ENCODE measurements around the gene PTOV1.
A peak's percentile ranks its signal among the peaks of the same experiment; 100 is the strongest.

The PTOV1 gene

DNA sequence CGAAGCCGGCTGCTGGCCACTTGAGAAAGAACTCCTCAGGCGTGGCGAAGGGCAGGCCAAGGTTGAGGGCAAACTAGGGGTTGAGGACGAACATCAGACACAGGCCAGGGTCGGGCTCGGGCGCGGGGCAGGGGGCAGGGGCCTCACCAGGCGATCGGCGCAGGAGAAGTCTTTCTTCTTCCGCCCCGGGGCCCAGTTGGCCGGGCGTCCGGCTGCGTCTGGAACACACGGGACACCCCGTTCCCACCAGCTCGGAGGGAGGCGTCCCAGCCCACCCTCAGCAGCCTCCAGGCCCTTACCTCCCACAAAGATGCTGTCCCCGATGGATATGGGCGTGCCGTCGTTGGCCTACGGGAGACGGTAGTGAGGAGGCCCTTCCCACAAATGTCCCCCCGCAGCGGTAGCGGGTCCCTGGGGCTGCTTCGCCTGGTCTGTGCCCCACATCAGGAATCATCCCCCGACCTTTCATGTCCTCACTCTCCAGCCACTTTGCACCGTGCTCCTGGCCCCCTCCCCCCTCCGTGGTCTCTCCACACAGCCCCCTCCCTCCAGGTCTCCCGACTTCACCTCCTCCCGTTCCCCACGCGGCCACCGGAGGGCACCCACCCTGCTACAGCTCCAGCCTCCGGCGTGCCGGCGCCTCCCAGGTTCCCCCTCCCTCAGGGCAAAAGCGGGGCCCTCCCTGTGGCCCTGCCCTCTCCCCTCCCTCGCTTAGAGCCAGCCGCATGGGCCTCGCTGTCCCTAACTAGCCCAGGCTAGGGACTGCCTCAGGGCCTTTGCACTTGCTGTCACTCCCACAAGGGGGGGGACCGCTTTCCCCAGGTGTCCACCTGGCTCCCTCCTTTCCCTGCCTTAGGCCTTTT is 11.7 kb downstream of the PTOV1 start:
- H2AFZ ChIP-seq (ENCODE audit: low read depth, low read length, severe bottlenecking), result no peak overlapping the region
- H3K9me3 ChIP-seq (ENCODE audit: insufficient read depth, low read length), result no peaks in the 10 kb centered on the region
- H3K9me2 ChIP-seq (replicated peaks; ENCODE audit: insufficient read depth, low read length), result no peaks in the 10 kb centered on the region
- H3F3A ChIP-seq (ENCODE audit: insufficient read depth), result peaks cover 2% of the 10 kb centered on the region; the same call in 1 of the 2 replicates
- H3K27me3 ChIP-seq (ENCODE audit: low read length), result no peaks in the 10 kb centered on the region
- H3K27ac ChIP-seq (ENCODE audit: low read depth, low read length), result no peak overlapping the region
- peaks cover 24% of the 10 kb centered on the region for H3K79me2 ChIP-seq (ENCODE audit: insufficient read depth, low read length)
- H3K4me2 ChIP-seq (ENCODE audit: low read depth, low read length, poor library complexity, severe bottlenecking), result no peak overlapping the region
- H3K4me3 ChIP-seq (ENCODE audit: insufficient read depth, low read length, poor library complexity, severe bottlenecking), result no peak overlapping the region
- H3K9ac ChIP-seq (ENCODE audit: low read length), result no peak overlapping the region
- H4K20me1 ChIP-seq (ENCODE audit: low read depth, low read length), result no peaks in the 10 kb centered on the region
- H3K36me3 ChIP-seq (ENCODE audit: low read length), result no peaks in the 10 kb centered on the region
- TF ChIP-seq, protein P1, sequence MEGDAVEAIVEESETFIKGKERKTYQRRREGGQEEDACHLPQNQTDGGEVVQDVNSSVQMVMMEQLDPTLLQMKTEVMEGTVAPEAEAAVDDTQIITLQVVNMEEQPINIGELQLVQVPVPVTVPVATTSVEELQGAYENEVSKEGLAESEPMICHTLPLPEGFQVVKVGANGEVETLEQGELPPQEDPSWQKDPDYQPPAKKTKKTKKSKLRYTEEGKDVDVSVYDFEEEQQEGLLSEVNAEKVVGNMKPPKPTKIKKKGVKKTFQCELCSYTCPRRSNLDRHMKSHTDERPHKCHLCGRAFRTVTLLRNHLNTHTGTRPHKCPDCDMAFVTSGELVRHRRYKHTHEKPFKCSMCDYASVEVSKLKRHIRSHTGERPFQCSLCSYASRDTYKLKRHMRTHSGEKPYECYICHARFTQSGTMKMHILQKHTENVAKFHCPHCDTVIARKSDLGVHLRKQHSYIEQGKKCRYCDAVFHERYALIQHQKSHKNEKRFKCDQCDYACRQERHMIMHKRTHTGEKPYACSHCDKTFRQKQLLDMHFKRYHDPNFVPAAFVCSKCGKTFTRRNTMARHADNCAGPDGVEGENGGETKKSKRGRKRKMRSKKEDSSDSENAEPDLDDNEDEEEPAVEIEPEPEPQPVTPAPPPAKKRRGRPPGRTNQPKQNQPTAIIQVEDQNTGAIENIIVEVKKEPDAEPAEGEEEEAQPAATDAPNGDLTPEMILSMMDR (IDR thresholded peaks at IDR 0.05; ENCODE audit: insufficient read depth, low read length, poor library complexity, severe bottlenecking), result peak; percentile 28
- TF ChIP-seq EZH2phosphoT487 (conservative IDR thresholded peaks at IDR 0.05; ENCODE audit: low read length), result no peak

DNA sequence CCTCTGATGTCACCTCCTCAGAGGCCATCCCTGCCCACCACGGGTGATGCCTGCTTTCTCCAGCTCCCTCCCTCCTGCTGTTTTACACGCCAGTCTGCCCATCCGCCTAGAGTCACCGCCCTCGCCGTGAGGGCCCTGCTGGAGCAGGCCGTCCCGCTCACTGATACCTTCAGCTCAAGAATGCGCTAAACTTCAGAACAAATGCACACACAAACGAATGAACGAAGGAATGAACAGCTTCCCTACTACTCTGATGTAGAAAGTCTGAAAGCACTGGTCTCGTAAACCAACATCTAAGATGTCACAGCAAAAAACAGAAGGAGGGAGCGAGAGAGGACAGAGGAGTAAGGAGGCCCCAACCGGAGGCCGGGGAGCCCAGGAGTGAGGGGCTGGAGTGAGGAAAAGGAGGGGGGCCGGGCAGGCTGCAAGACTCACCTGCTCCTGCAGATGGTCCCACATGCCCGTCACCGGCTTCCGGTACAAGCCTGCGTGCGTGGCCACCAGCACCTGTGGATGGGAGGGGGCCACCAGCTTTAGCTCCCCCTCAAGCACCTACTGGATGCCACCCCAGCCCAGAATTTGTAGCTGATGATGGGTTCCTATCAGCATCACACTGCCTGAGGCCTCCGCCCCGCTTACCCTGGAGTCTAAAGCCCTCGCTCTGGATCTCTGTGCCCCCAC is 12.4 kb downstream of the PTOV1 start:
- Histone ChIP-seq H3F3A (ENCODE audit: insufficient read depth) (peaks cover 8% of the 10 kb centered on the region; the same call in 1 of the 2 replicates), H3K4me3 (ENCODE audit: insufficient read depth, low read length, poor library complexity, severe bottlenecking) (no peak overlapping the region), H3K9ac (ENCODE audit: low read length) (no peak overlapping the region), H3K4me2 (ENCODE audit: low read depth, low read length, poor library complexity, severe bottlenecking) (no peak overlapping the region), H3K27me3 (ENCODE audit: low read length) (no peaks in the 10 kb centered on the region), H3K79me2 (ENCODE audit: insufficient read depth, low read length) (peaks cover 24% of the 10 kb centered on the region), H3K9me3 (ENCODE audit: insufficient read depth, low read length) (0 out of 2 replicates have a peak, but pooled peaks cover 3% of the 10 kb centered on the region), H3K27ac (ENCODE audit: low read depth, low read length) (no peak overlapping the region), H4K20me1 (ENCODE audit: low read depth, low read length) (no peaks in the 10 kb centered on the region), H3K9me2 (replicated peaks; ENCODE audit: insufficient read depth, low read length) (no peaks in the 10 kb centered on the region), H2AFZ (ENCODE audit: low read depth, low read length, severe bottlenecking) (no peak overlapping the region), H3K36me3 (ENCODE audit: low read length) (no peaks in the 10 kb centered on the region)
- TF ChIP-seq EZH2phosphoT487 (conservative IDR thresholded peaks at IDR 0.05; ENCODE audit: low read length), result no peak
- TF ChIP-seq, protein P1 (IDR thresholded peaks at IDR 0.05; ENCODE audit: insufficient read depth, low read length, poor library complexity, severe bottlenecking), result no peak

DNA sequence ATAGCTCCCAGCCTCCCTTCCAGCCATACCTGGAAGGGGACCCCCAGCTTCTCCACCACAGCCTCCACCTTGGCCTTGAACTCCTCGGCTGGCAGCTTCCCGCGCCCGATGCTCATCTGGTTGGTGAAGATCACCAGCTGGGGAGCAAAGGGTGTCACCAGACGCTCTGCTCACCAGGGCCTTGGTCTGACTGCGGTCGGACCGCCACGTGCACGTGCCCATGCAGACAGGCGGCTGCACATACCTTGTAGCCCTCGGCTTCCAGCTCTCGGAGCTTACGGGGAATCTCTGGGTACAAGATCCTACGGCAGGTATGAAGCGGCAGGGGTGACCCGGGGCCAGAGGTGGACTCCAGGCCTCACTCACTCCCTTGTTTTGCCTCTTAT is 13.0 kb downstream of the PTOV1 start:
- no peaks in the 10 kb centered on the region for H3K36me3 ChIP-seq (ENCODE audit: low read length)
- no peaks in the 10 kb centered on the region for H4K20me1 ChIP-seq (ENCODE audit: low read depth, low read length)
- TF ChIP-seq, protein P1 (IDR thresholded peaks at IDR 0.05; ENCODE audit: insufficient read depth, low read length, poor library complexity, severe bottlenecking), result no peak
- TF ChIP-seq EZH2phosphoT487 (conservative IDR thresholded peaks at IDR 0.05; ENCODE audit: low read length), result no peak

More for the DNA sequence above, 13.0 kb downstream of the PTOV1 start:
- Histone ChIP-seq H3K27me3 (ENCODE audit: low read length) (no peaks in the 10 kb centered on the region), H3K4me3 (ENCODE audit: insufficient read depth, low read length, poor library complexity, severe bottlenecking) (no peak overlapping the region), H3K9me2 (replicated peaks; ENCODE audit: insufficient read depth, low read length) (no peaks in the 10 kb centered on the region), H3K4me2 (ENCODE audit: low read depth, low read length, poor library complexity, severe bottlenecking) (no peak overlapping the region), H3F3A (ENCODE audit: insufficient read depth) (peaks cover 13% of the 10 kb centered on the region; the same call in 1 of the 2 replicates), H3K79me2 (ENCODE audit: insufficient read depth, low read length) (peaks cover 24% of the 10 kb centered on the region), H2AFZ (ENCODE audit: low read depth, low read length, severe bottlenecking) (no peak overlapping the region), H3K27ac (ENCODE audit: low read depth, low read length) (no peak overlapping the region), H3K9ac (ENCODE audit: low read length) (no peak overlapping the region), H3K9me3 (ENCODE audit: insufficient read depth, low read length) (0 out of 2 replicates have a peak, but pooled peaks cover 4% of the 10 kb centered on the region)

Measured in SU-DHL-6 (cell line).